Natural killer cell (primary cell): ENCODE data around the gene COL20A1. TPM values are rescaled to one million over a fixed set of nuclear protein-coding genes. Genes with fewer than 3 reads are reported as not detected.

Experiments
- ATAC-seq, 3 donors: fragments of 150-1000 bp in 2 of 3; fragments of 200-7000 bp in 1 of 3; cut with Tn5 transposase; 1 replicate in 1 of 3; 2 replicates in 2 of 3; pipeline ENCODE4 v1.10.0; 2021; ENCODE audit warnings: mild to moderate bottlenecking in 2 of 3, moderate library complexity in 2 of 3
- DNase-seq, 2 donors: peaks; one replicate each; pipeline versions ENCODE4 v3.0.0 to v3.0.0-alpha.2; 2013 to 2021; ENCODE audit warnings: mixed read lengths in 1 of 2
- H3K27ac ChIP-seq: one replicate; pipeline ENCODE4 v1.5.1; 2013; ENCODE audit warnings: mild to moderate bottlenecking, low read length
- H3K27me3 ChIP-seq: one replicate; pipeline ENCODE4 v1.6.1; 2013; ENCODE audit warnings: low read length; ENCODE audit not compliant: control insufficient read depth, insufficient read depth
- H3K36me3 ChIP-seq: one replicate; pipeline ENCODE4 v1.6.1; 2013; ENCODE audit warnings: low read length; ENCODE audit not compliant: control insufficient read depth, insufficient read depth
- H3K4me1 ChIP-seq: one replicate; pipeline ENCODE4 v1.6.1; 2013; ENCODE audit warnings: low read length; ENCODE audit not compliant: control insufficient read depth, insufficient read depth
- H3K4me3 ChIP-seq: one replicate; pipeline ENCODE4 v1.5.1; 2013; ENCODE audit warnings: low read length
- H3K9me3 ChIP-seq: one replicate; pipeline ENCODE4 v1.6.1; 2013; ENCODE audit warnings: low read length; ENCODE audit not compliant: control insufficient read depth, insufficient read depth
- H3K27ac Mint-ChIP-seq, 2 donors: one replicate each; pipeline ENCODE4 v1.8.0; 2022; ENCODE audit warnings: mild to moderate bottlenecking in 2 of 2, mixed read lengths in 2 of 2, moderate library complexity in 1 of 2
- H3K27me3 Mint-ChIP-seq, 2 donors: one replicate each; pipeline ENCODE4 v1.8.0; 2022; ENCODE audit warnings: low read depth in 2 of 2, mixed read lengths in 2 of 2
- H3K36me3 Mint-ChIP-seq: one replicate; pipeline ENCODE4 v1.8.0; 2022; ENCODE audit warnings: mixed read lengths
- H3K4me1 Mint-ChIP-seq, 2 donors: one replicate each; pipeline ENCODE4 v1.8.0; 2022; ENCODE audit warnings: mixed read lengths in 2 of 2
- H3K4me3 Mint-ChIP-seq: one replicate; pipeline ENCODE4 v1.8.0; 2022; ENCODE audit warnings: mild to moderate bottlenecking, moderate library complexity, mixed read lengths
- H3K9me3 Mint-ChIP-seq, 2 donors: one replicate each; pipeline ENCODE4 v1.8.0; 2022; ENCODE audit warnings: mixed read lengths in 2 of 2
- CTCF ChIP-seq: fragments of 200-600 bp; IDR thresholded peaks from one replicate; pipeline ENCODE4 v1.8.0; 2022; ENCODE audit warnings: antibody characterized with exemption
- WGBS: methylation state at CpG from one replicate; pipeline ENCODE4 v1.1.7; 2013; ENCODE audit warnings: missing lambda C conversion rate; ENCODE audit not compliant: insufficient coverage; 5-methylcytosine and 5-hydroxymethylcytosine counted together
- intact Hi-C: fragments of 100-400 bp; cut with micrococcal nuclease; formaldehyde crosslinking; loops from one replicate; pipeline ENCODE4 v1.14.2; 2022
- total RNA-seq, 4 donors: library from RNA; stranded (reverse); fragments of 120-200 nt in 1 of 4; gene quantifications; one replicate each; pipeline versions ENCODE4 v1.2.3 to v1.2.4, GENCODE V29; 2013 to 2022

COL20A1 gene
- total RNA-seq, 3 donors from 2014 or later (not counting 1 experiment from before 2014, with no cell fraction given), result 0.12 to 0.33 TPM; not detected in 1

GRCh38 chr20:63255931-63256704 lies 36.9 kb upstream of the COL20A1 start:
- peaks cover 33 to 38% of the 10 kb centered on the region in 2 donors for H3K27me3 Mint-ChIP-seq

GRCh38 chr20:63256954-63257353 lies 36.0 kb upstream of the COL20A1 start:
- Histone ChIP-seq H3K4me3 (no peak overlapping the region), H3K27me3 (peaks cover 17% of the 10 kb centered on the region), H3K27ac (no peak overlapping the region), H3K9me3 (no peaks in the 10 kb centered on the region), H3K4me1 (peaks cover 6% of the 10 kb centered on the region), H3K36me3 (no peaks in the 10 kb centered on the region)
- no peak overlapping the region for H3K27ac Mint-ChIP-seq
- ATAC-seq (no peak), DNase-seq (no peak)
- intact Hi-C loops, result no loop called here
- no peak overlapping the region for H3K4me3 Mint-ChIP-seq
- no peaks in the 10 kb centered on the region for H3K4me1 Mint-ChIP-seq
- H3K9me3 Mint-ChIP-seq, result no peaks in the 10 kb centered on the region
- peaks cover 33 to 38% of the 10 kb centered on the region in 2 donors for H3K27me3 Mint-ChIP-seq
- no peak for TF ChIP-seq CTCF
- 91% methylated on average over 4 of the region's 4 CpGs for WGBS
- no peaks in the 10 kb centered on the region for H3K36me3 Mint-ChIP-seq

More at GRCh38 chr20:63255931-63256704, 36.9 kb upstream of the COL20A1 start:
- no peaks in the 10 kb centered on the region for H3K36me3 ChIP-seq
- Mint-ChIP-seq H3K36me3 (no peaks in the 10 kb centered on the region), H3K9me3 (no peaks in the 10 kb centered on the region), H3K4me3 (no peak overlapping the region), H3K4me1 (no peaks in the 10 kb centered on the region), H3K27ac (no peak overlapping the region)
- H3K27ac ChIP-seq, result no peak overlapping the region
- H3K9me3 ChIP-seq, result no peaks in the 10 kb centered on the region
- no peak overlapping the region for H3K4me3 ChIP-seq
- ATAC-seq (no peak), DNase-seq (no peak)
- no peak for TF ChIP-seq CTCF
- peaks cover 20% of the 10 kb centered on the region for H3K27me3 ChIP-seq
- intact Hi-C loops, result no loop called here
- 52% methylated on average over 31 of the region's 31 CpGs for WGBS
- H3K4me1 ChIP-seq, result peaks cover 4% of the 10 kb centered on the region

GRCh38 chr20:63257629-63258028 lies 35.4 kb upstream of the COL20A1 start:
- H3K27me3 ChIP-seq, result peaks cover 11% of the 10 kb centered on the region
- intact Hi-C loops, result no loop called here

More at GRCh38 chr20:63257629-63258028, 35.4 kb upstream of the COL20A1 start:
- H3K36me3 ChIP-seq, result no peaks in the 10 kb centered on the region
- Mint-ChIP-seq H3K27me3 (peaks cover 31 to 35% of the 10 kb centered on the region in 2 donors), H3K27ac (no peak overlapping the region), H3K9me3 (no peaks in the 10 kb centered on the region), H3K4me3 (no peak overlapping the region), H3K4me1 (peaks cover 0 to 6% of the 10 kb centered on the region in 2 donors), H3K36me3 (no peaks in the 10 kb centered on the region)
- WGBS, result 94% methylated on average over 11 of the region's 13 CpGs
- H3K9me3 ChIP-seq, result no peaks in the 10 kb centered on the region
- no peak for DNase-seq
- ATAC-seq, result no peak
- TF ChIP-seq CTCF, result no peak
- H3K27ac ChIP-seq, result no peak overlapping the region
- H3K4me3 ChIP-seq, result no peak overlapping the region
- H3K4me1 ChIP-seq, result peaks cover 11% of the 10 kb centered on the region
